Measurements from ENCODE around the gene CHST1. TPM values are rescaled to one million over a fixed set of nuclear protein-coding genes. Genes with fewer than 3 reads are reported as not detected.

Gene CHST1
- total and polyA plus RNA-seq, 3 donors from 2014 or later = 6.2 to 17.1 (median 10.6) TPM

- H3K4me1 ChIP-seq = peaks cover 4% of the 10 kb centered on the region
- TF ChIP-seq, protein P1, sequence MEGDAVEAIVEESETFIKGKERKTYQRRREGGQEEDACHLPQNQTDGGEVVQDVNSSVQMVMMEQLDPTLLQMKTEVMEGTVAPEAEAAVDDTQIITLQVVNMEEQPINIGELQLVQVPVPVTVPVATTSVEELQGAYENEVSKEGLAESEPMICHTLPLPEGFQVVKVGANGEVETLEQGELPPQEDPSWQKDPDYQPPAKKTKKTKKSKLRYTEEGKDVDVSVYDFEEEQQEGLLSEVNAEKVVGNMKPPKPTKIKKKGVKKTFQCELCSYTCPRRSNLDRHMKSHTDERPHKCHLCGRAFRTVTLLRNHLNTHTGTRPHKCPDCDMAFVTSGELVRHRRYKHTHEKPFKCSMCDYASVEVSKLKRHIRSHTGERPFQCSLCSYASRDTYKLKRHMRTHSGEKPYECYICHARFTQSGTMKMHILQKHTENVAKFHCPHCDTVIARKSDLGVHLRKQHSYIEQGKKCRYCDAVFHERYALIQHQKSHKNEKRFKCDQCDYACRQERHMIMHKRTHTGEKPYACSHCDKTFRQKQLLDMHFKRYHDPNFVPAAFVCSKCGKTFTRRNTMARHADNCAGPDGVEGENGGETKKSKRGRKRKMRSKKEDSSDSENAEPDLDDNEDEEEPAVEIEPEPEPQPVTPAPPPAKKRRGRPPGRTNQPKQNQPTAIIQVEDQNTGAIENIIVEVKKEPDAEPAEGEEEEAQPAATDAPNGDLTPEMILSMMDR (IDR thresholded peaks at IDR 0.05) = no peak
- TF ChIP-seq POLR2A (IDR thresholded peaks at IDR 0.05) = no peak
- no peak overlapping the region for H3K4me3 ChIP-seq
- H3K36me3 ChIP-seq (ENCODE audit: low read depth, missing control alignments) = no peaks in the 10 kb centered on the region
- no peaks in the 10 kb centered on the region for H3K27me3 ChIP-seq
- intact Hi-C loops (cut with DNase I; ENCODE audit: low total_unique reads) = loop anchor here (10.0 kb wide), 1 partner anchor 96 kb away; no protein-coding TSS in a partner anchor
- no peak overlapping the region for H3K27ac ChIP-seq
- H3K9me3 ChIP-seq = no peaks in the 10 kb centered on the region
- 90 to 98% methylated on average over 3 of the region's 3 CpGs for WGBS, 2 donors
- no peak for DNase-seq
These were observed 3.7 kb upstream of the CHST1 start for GRCh38 chr11:45669146-45669545.

DNA sequence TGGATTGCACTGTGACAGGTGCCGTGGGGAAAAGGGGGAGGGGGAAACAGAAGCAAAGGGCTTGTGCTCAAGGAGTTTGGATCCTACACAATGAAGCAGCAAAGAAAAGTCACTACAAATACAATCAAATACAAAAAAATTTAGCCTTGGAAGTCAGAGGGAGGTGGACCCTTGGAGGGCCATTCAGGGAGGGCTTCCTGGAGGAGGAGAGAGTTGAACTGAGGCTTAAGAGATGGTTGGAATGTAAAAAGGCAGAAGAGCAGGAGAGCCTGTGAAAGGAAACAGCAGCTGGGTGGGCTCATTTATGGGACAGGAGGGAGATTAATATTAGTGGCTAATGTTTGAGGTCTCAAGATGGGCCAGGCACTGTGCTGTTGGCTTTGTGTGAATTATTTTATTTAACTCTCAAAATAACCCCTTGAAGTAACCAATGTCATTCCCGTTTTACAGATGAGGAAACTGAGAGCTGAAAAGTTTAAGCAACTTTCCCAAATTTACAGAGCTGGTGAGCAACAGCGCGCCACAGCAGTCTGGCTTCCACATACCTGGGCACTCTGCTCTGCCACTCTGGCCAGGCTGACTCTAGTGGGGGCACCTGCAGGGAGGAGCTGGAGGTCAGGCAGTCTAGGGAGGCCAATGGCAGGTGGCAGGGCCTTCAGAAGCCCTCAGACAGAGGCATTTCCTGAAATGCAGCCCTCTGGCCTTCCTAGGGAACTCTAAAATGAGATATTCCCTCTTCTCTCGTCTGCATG, 2.7 kb upstream of the CHST1 start:
- Histone ChIP-seq H3K4me3 (no peak overlapping the region), H3K9me3 (no peaks in the 10 kb centered on the region), H3K4me1 (peaks cover 4% of the 10 kb centered on the region), H3K27ac (no peak overlapping the region), H3K27me3 (no peaks in the 10 kb centered on the region), H3K36me3 (ENCODE audit: low read depth, missing control alignments) (no peaks in the 10 kb centered on the region)
- 90 to 95% methylated on average over 5 of the region's 5 CpGs for WGBS, 2 donors
- TF ChIP-seq POLR2A (IDR thresholded peaks at IDR 0.05) = no peak
- TF ChIP-seq, protein P1 (IDR thresholded peaks at IDR 0.05) = no peak
- intact Hi-C loops (cut with DNase I; ENCODE audit: low total_unique reads) = loop anchor here (10.0 kb wide), 1 partner anchor 97 kb away; no protein-coding TSS in a partner anchor
- no peak for DNase-seq

DNA sequence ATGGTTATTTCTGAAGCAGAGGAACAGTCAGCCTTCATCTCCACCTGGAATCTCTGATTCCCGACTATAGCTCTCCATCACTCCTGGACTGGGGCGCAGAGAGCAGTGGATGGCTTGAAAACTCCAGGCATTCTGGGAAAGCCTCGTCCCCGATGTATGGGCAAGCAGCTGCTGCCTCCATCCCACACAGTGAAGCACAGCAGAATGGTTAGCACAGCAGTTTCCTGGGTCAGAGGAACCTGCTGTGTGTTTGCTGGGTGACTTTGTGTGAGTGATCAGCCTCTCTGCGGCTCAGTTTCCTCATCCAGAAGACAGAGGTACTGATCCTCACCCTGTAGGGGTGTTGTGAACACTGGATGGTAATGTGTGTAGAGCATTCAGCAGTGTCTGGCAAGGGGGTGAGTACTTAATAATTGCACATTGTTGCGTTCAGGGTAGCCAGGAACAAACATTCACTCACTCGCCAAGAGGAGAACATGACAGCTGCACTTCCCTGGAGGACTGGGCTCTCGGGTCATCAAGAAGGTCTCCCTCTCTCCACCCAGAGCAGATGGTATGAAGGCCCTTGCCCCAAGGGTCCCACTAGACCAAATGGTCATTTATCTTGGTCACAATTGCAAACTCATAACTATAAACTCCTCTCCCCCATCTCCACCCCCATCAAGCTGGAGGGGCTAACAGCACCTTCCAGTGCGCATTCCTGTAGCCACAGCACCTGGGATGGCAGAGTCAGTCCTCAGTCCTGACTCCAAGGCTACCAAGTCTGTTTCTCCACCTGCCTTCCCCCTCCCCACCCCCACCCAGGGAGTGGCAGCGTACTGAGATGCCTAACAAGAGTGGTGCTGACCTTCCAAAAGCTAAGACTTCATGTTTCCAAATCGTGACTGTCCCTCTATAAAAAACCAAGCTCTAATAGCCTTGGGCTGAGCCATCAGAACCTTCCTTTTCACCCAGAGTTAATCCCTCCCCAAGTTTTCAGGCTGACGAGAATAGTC, 1.5 kb upstream of the CHST1 start:
- no peaks in the 10 kb centered on the region for H3K27me3 ChIP-seq
- no peaks in the 10 kb centered on the region for H3K9me3 ChIP-seq
- WGBS, 2 donors = 69 to 74% methylated on average over 12 of the region's 12 CpGs
- no peak for DNase-seq
- no peak overlapping the region for H3K27ac ChIP-seq
- intact Hi-C loops (cut with DNase I; ENCODE audit: low total_unique reads) = loop anchor here (10.0 kb wide), 1 partner anchor 98 kb away; no protein-coding TSS in a partner anchor
- TF ChIP-seq, protein P1 (IDR thresholded peaks at IDR 0.05) = no peak
- TF ChIP-seq POLR2A (IDR thresholded peaks at IDR 0.05) = no peak
- H3K4me3 ChIP-seq = no peak overlapping the region
- peaks cover 4% of the 10 kb centered on the region for H3K4me1 ChIP-seq
- no peaks in the 10 kb centered on the region for H3K36me3 ChIP-seq (ENCODE audit: low read depth, missing control alignments)

- DNase-seq = no peak
- 44 to 45% methylated on average over 10 of the region's 10 CpGs for WGBS, 2 donors
- no peaks in the 10 kb centered on the region for H3K36me3 ChIP-seq (ENCODE audit: low read depth, missing control alignments)
- H3K27me3 ChIP-seq = no peaks in the 10 kb centered on the region
- intact Hi-C loops (cut with DNase I; ENCODE audit: low total_unique reads) = loop anchor here (10.0 kb wide), 1 partner anchor 99 kb away; no protein-coding TSS in a partner anchor
- no peak for TF ChIP-seq POLR2A (IDR thresholded peaks at IDR 0.05)
- TF ChIP-seq, protein P1 (IDR thresholded peaks at IDR 0.05) = no peak
- H3K27ac ChIP-seq = no peak overlapping the region
- H3K4me1 ChIP-seq = peaks cover 4% of the 10 kb centered on the region
- H3K4me3 ChIP-seq = peak overlapping the region; percentile 52 to 64
- H3K9me3 ChIP-seq = no peaks in the 10 kb centered on the region
These were observed 668 bp upstream of the CHST1 start for GRCh38 chr11:45665933-45666647.

Data from testis (tissue), 3 donors.